ENCODE data around the gene CUEDC2.

- TF ChIP-seq EP300 (IDR thresholded peaks at IDR 0.05; ENCODE audit: low read depth), result no peak
- TF ChIP-seq CTCF (IDR thresholded peaks at IDR 0.05), result no peak
- no peak for TF ChIP-seq POLR2A (IDR thresholded peaks at IDR 0.05)
Observed at GRCh38 chr10:102480396-102480795, 48.0 kb upstream of the CUEDC2 start.

All from transverse colon (tissue), 3 donors.